HepG2 (cell line): ENCODE data around the gene RARRES1. TPM values are rescaled to one million over a fixed set of nuclear protein-coding genes. Genes with fewer than 3 reads are reported as not detected.

Experiments used
- CREM ChIP-seq, 2 experiments: sonication (generic) in 1 of 2; formaldehyde crosslinking in 1 of 2; IDR thresholded peaks; 2 replicates each; pipeline versions ENCODE4 v1.4.0 to v1.6.1; 2016 to 2020; ENCODE audit warnings: antibody characterized with exemption in 1 of 2, mild to moderate bottlenecking in 1 of 2, missing genetic modification reagents in 1 of 2
- FIP1L1 ChIP-seq: fragments of 200-400 bp; formaldehyde crosslinking; IDR thresholded peaks from 2 replicates; pipeline ENCODE4 v1.6.1; 2018; ENCODE audit warnings: low read depth, mild to moderate bottlenecking, low read length, moderate library complexity, borderline replicate concordance; ENCODE audit not compliant: insufficient read depth
- GPN1 ChIP-seq: sonication (generic); formaldehyde crosslinking; IDR thresholded peaks from 2 replicates; pipeline ENCODE4 v1.5.1; 2020; ENCODE audit warnings: missing genetic modification reagents, borderline replicate concordance
- ISL2 ChIP-seq: sonication (generic); formaldehyde crosslinking; IDR thresholded peaks from 2 replicates; pipeline ENCODE4 v1.5.0; 2020; ENCODE audit warnings: missing genetic modification reagents
- MLX ChIP-seq: IDR thresholded peaks from 2 replicates; pipeline ENCODE4 v1.6.1; 2016
- MYC ChIP-seq: sonication (generic); formaldehyde crosslinking; IDR thresholded peaks from 2 replicates; pipeline ENCODE4 v1.9.0; 2021; ENCODE audit warnings: missing genetic modification reagents, borderline replicate concordance
- MYPOP ChIP-seq: sonication (generic); formaldehyde crosslinking; IDR thresholded peaks from 2 replicates; pipeline ENCODE4 v1.8.1; 2023; ENCODE audit warnings: mild to moderate bottlenecking, moderate library complexity, missing genetic modification reagents
- NBN ChIP-seq: fragments of 450-650 bp; conservative IDR thresholded peaks from 2 replicates; pipeline ENCODE4 v1.6.1; 2017
- RBFOX2 ChIP-seq: fragments of 200-400 bp; formaldehyde crosslinking; IDR thresholded peaks from 2 replicates; pipeline ENCODE4 v1.6.1; 2017; ENCODE audit warnings: low read depth, mild to moderate bottlenecking, low read length
- RNF2 ChIP-seq: fragments of 450-650 bp; conservative IDR thresholded peaks from 2 replicates; pipeline ENCODE4 v1.6.1; 2016; ENCODE audit warnings: low read depth
- RXRB ChIP-seq: IDR thresholded peaks from 2 replicates; pipeline ENCODE4 v1.6.1; 2016; ENCODE audit warnings: borderline replicate concordance, missing genetic modification reagents, missing compliant biosample characterization
- SATB2 ChIP-seq: sonication (generic); formaldehyde crosslinking; IDR thresholded peaks from 2 replicates; pipeline ENCODE4 v1.5.0; 2020; ENCODE audit warnings: missing genetic modification reagents
- SMARCE1 ChIP-seq: fragments of 450-650 bp; IDR thresholded peaks from 2 replicates; pipeline ENCODE4 v1.6.1; 2017; ENCODE audit warnings: borderline replicate concordance
- TBL1XR1 ChIP-seq: fragments of 150-350 bp; IDR thresholded peaks from 2 replicates; pipeline ENCODE4 v1.6.1; 2014; ENCODE audit warnings: borderline replicate concordance, low read length; ENCODE audit not compliant: partially characterized antibody
- ZFAT ChIP-seq: sonication (generic); formaldehyde crosslinking; conservative IDR thresholded peaks from 2 replicates; pipeline ENCODE4 v1.8.1; 2023; ENCODE audit warnings: missing genetic modification reagents, inconsistent platforms
- ZNF224 ChIP-seq: sonication (generic); formaldehyde crosslinking; IDR thresholded peaks from 2 replicates; pipeline ENCODE4 v1.5.0; 2020; ENCODE audit warnings: mild to moderate bottlenecking, missing genetic modification reagents
- ZNF235 ChIP-seq: sonication (generic); formaldehyde crosslinking; IDR thresholded peaks from 2 replicates; pipeline ENCODE4 v1.8.1; 2023; ENCODE audit warnings: mild to moderate bottlenecking, missing genetic modification reagents, borderline replicate concordance
- ZNF318 ChIP-seq: sonication (generic); formaldehyde crosslinking; IDR thresholded peaks from 2 replicates; pipeline ENCODE4 v1.4.0; 2020; ENCODE audit warnings: mild to moderate bottlenecking, missing genetic modification reagents
- ZNF367 ChIP-seq: sonication (generic); formaldehyde crosslinking; IDR thresholded peaks from 2 replicates; pipeline ENCODE4 v1.4.0; 2020; ENCODE audit warnings: missing genetic modification reagents, borderline replicate concordance
- ZNF431 ChIP-seq: sonication (generic); formaldehyde crosslinking; IDR thresholded peaks from 2 replicates; pipeline ENCODE4 v1.9.0; 2022; ENCODE audit warnings: missing genetic modification reagents, low read depth, mild to moderate bottlenecking, borderline replicate concordance
- ZNF510 ChIP-seq: sonication (generic); formaldehyde crosslinking; IDR thresholded peaks from 2 replicates; pipeline ENCODE4 v1.4.0; 2020; ENCODE audit warnings: low read depth, mild to moderate bottlenecking, missing genetic modification reagents
- ZNF644 ChIP-seq: IDR thresholded peaks from 2 replicates; pipeline ENCODE4 v1.6.1; 2016; ENCODE audit warnings: low read depth
- polyA plus RNA-seq, 8 experiments: library from polyadenylated mRNA; depleted of rRNA in 3 of 8; stranded (reverse) in 7 of 8; unstranded in 1 of 8; fragments of >200 nt; fragmentation: Illumina TruSeq in 4 of 8; extraction: Trizol in 4 of 8; gene quantifications; 2 replicates each; pipeline versions ENCODE4 v1.2.1 to v1.2.3, GENCODE V29; 2011 to 2016; ENCODE audit warnings: low read depth in 4 of 8, missing spikeins in 1 of 8, mixed read lengths in 1 of 8; ENCODE audit not compliant: insufficient read depth in 1 of 8
- total RNA-seq, 5 experiments: library from RNA; depleted of rRNA; stranded (reverse); fragments of >200 nt; fragmentation: Illumina TruSeq; extraction: Trizol; gene quantifications; 2 replicates each; pipeline ENCODE4 v1.2.3, GENCODE V29; 2016; ENCODE audit warnings: low read depth in 1 of 5

Gene RARRES1
- total and polyA plus RNA-seq, 2 of the 13 experiments (the other 11 are each of a cell fraction or from before 2014, with no cell fraction given), result not detected

GRCh38 chr3:158768881-158769543, 36.8 kb upstream of the RARRES1 start (continued):
- no peak for TF ChIP-seq ZNF318
- no peak for TF ChIP-seq RNF2
- TF ChIP-seq ZNF235 (CRISPR knock-in tag), result no peak
- no peak for TF ChIP-seq ZNF224 (CRISPR knock-in tag)
- no peak for TF ChIP-seq SATB2
- TF ChIP-seq RBFOX2, result no peak
- TF ChIP-seq TBL1XR1, result peak; percentile 23
- TF ChIP-seq FIP1L1, result no peak
- peak; percentile 38 for TF ChIP-seq RXRB (CRISPR knock-in tag)
- no peak for TF ChIP-seq SMARCE1
- TF ChIP-seq ZNF644 (CRISPR knock-in tag), result peak; percentile 41; the same call in 1 of the 2 replicates
- no peak for TF ChIP-seq GPN1
- peak; percentile 35 for TF ChIP-seq CREM (IDR thresholded peaks at IDR 0.05)
- TF ChIP-seq CREM (CRISPR knock-in tag; IDR thresholded peaks at IDR 0.05), result no peak
- no peak for TF ChIP-seq MYC (CRISPR knock-in tag)
- no peak for TF ChIP-seq ZNF367
- TF ChIP-seq ZFAT, result no peak
- TF ChIP-seq NBN, result no peak
- no peak for TF ChIP-seq MLX (CRISPR knock-in tag)
- no peak for TF ChIP-seq ZNF510 (CRISPR knock-in tag)
- TF ChIP-seq MYPOP (CRISPR knock-in tag), result no peak
- peak; percentile 66; the same call in 1 of the 2 replicates for TF ChIP-seq ISL2 (CRISPR knock-in tag)
- no peak for TF ChIP-seq ZNF431 (CRISPR knock-in tag)
